HepG2 (cell line): ENCODE measurements around the gene CAMKK1. TPM values are rescaled to one million over a fixed set of nuclear protein-coding genes. Genes with fewer than 3 reads are reported as not detected.

Experiments used
- ARID4A ChIP-seq: sonication (generic); formaldehyde crosslinking; IDR thresholded peaks from 2 replicates; pipeline ENCODE4 v1.5.0; 2020; ENCODE audit warnings: mild to moderate bottlenecking, missing genetic modification reagents, borderline replicate concordance
- ATF2 ChIP-seq: sonication (generic); formaldehyde crosslinking; IDR thresholded peaks from 2 replicates; pipeline ENCODE4 v1.4.0; 2020; ENCODE audit warnings: missing genetic modification reagents
- GMEB1 ChIP-seq: sonication (generic); formaldehyde crosslinking; IDR thresholded peaks from 2 replicates; pipeline ENCODE4 v1.5.1; 2020; ENCODE audit warnings: missing genetic modification reagents, mild to moderate bottlenecking, borderline replicate concordance
- HIC2 ChIP-seq: sonication (generic); formaldehyde crosslinking; IDR thresholded peaks from 2 replicates; pipeline ENCODE4 v1.9.0; 2022; ENCODE audit warnings: low read depth, missing genetic modification reagents
- MEIS1 ChIP-seq: sonication (generic); formaldehyde crosslinking; IDR thresholded peaks from 2 replicates; pipeline ENCODE4 v1.9.0; 2021; ENCODE audit warnings: mild to moderate bottlenecking, missing genetic modification reagents, moderate library complexity, borderline replicate concordance
- MZF1 ChIP-seq: sonication (generic); formaldehyde crosslinking; IDR thresholded peaks from 2 replicates; pipeline ENCODE4 v1.8.1; 2023; ENCODE audit warnings: mild to moderate bottlenecking, missing genetic modification reagents, borderline replicate concordance
- NR0B2 ChIP-seq: sonication (generic); formaldehyde crosslinking; IDR thresholded peaks from 2 replicates; pipeline ENCODE4 v1.4.0; 2020; ENCODE audit warnings: mild to moderate bottlenecking, missing genetic modification reagents
- TBL1XR1 ChIP-seq: fragments of 150-350 bp; IDR thresholded peaks from 2 replicates; pipeline ENCODE4 v1.6.1; 2014; ENCODE audit warnings: borderline replicate concordance, low read length; ENCODE audit not compliant: partially characterized antibody
- TFDP2 ChIP-seq: sonication (generic); formaldehyde crosslinking; IDR thresholded peaks from 2 replicates; pipeline ENCODE4 v1.4.0; 2020; ENCODE audit warnings: missing genetic modification reagents
- ZFP36 ChIP-seq: fragments of 150-350 bp; IDR thresholded peaks from 2 replicates; pipeline ENCODE4 v1.6.1; 2018; ENCODE audit warnings: borderline replicate concordance, low read length, low read depth; ENCODE audit not compliant: partially characterized antibody
- ZKSCAN1 ChIP-seq: fragments of 150-350 bp; IDR thresholded peaks from 2 replicates; pipeline ENCODE4 v1.6.1; 2014; ENCODE audit warnings: low read length
- ZMYM2 ChIP-seq: sonication (generic); formaldehyde crosslinking; IDR thresholded peaks from 2 replicates; pipeline ENCODE4 v1.8.0; 2022; ENCODE audit warnings: mild to moderate bottlenecking, missing genetic modification reagents
- ZNF143 ChIP-seq: sonication (generic); formaldehyde crosslinking; IDR thresholded peaks from 2 replicates; pipeline ENCODE4 v1.4.0; 2020; ENCODE audit warnings: missing genetic modification reagents
- ZNF883 ChIP-seq: sonication (generic); formaldehyde crosslinking; IDR thresholded peaks from 2 replicates; pipeline ENCODE4 v1.5.1; 2020; ENCODE audit warnings: mild to moderate bottlenecking, missing genetic modification reagents; ENCODE audit errors: not compliant biosample characterization
- polyA plus RNA-seq, 8 experiments: library from polyadenylated mRNA; depleted of rRNA in 3 of 8; stranded (reverse) in 7 of 8; unstranded in 1 of 8; fragments of >200 nt; fragmentation: Illumina TruSeq in 4 of 8; extraction: Trizol in 4 of 8; gene quantifications; 2 replicates each; pipeline versions ENCODE4 v1.2.1 to v1.2.3, GENCODE V29; 2011 to 2016; ENCODE audit warnings: low read depth in 4 of 8, missing spikeins in 1 of 8, mixed read lengths in 1 of 8; ENCODE audit not compliant: insufficient read depth in 1 of 8
- total RNA-seq, 5 experiments: library from RNA; depleted of rRNA; stranded (reverse); fragments of >200 nt; fragmentation: Illumina TruSeq; extraction: Trizol; gene quantifications; 2 replicates each; pipeline ENCODE4 v1.2.3, GENCODE V29; 2016; ENCODE audit warnings: low read depth in 1 of 5

CAMKK1 gene
- total and polyA plus RNA-seq, 2 of the 13 experiments (the other 11 are each of a cell fraction or from before 2014, with no cell fraction given) = 1.5 to 1.6 TPM

GRCh38 chr17:3845621-3846436 is 47.0 kb downstream of the CAMKK1 start, which contains the start of gene NCBP3 (continued):
- TF ChIP-seq ATF2 (CRISPR knock-in tag) (peak; percentile 80), TBL1XR1 (peak; percentile 50), ZNF883 (CRISPR knock-in tag) (peak; percentile 69), MZF1 (CRISPR knock-in tag) (no peak), HIC2 (CRISPR knock-in tag) (no peak), ZKSCAN1 (no peak), NR0B2 (CRISPR knock-in tag) (no peak; the same call in 1 of the 2 replicates), GMEB1 (CRISPR knock-in tag) (peak; percentile 84), ARID4A (peak; percentile 93), ZFP36 (no peak), TFDP2 (CRISPR knock-in tag) (peak; percentile 79), ZNF143 (CRISPR knock-in tag) (peak; percentile 38; the same call in 1 of the 2 replicates), ZMYM2 (no peak), MEIS1 (0 out of 2 replicates have a peak, but pooled peaks have one; percentile 29)
